Upper lobe of right lung (tissue), 1 donor: ENCODE measurements around the gene NCS1. TPM values are rescaled to one million over a fixed set of nuclear protein-coding genes. Genes with fewer than 3 reads are reported as not detected.

Experiments used
- ATAC-seq: fragments of 200-7000 bp; cut with Tn5 transposase; one replicate; pipeline ENCODE4 v1.9.1; 2020; ENCODE audit warnings: mild to moderate bottlenecking, moderate library complexity
- DNase-seq: peaks from one replicate; pipeline ENCODE4 v3.0.0-alpha.2; 2020
- H3K27ac ChIP-seq: fragments of 200-600 bp; one replicate; pipeline ENCODE4 v1.8.0; 2022
- H3K27me3 ChIP-seq: fragments of 200-600 bp; one replicate; pipeline ENCODE4 v1.8.0; 2022; ENCODE audit warnings: mild to moderate bottlenecking
- H3K36me3 ChIP-seq: fragments of 200-600 bp; one replicate; pipeline ENCODE4 v1.8.0; 2022
- H3K4me1 ChIP-seq: fragments of 200-600 bp; one replicate; pipeline ENCODE4 v1.8.0; 2022
- H3K4me3 ChIP-seq: fragments of 200-600 bp; one replicate; pipeline ENCODE4 v1.8.0; 2022; ENCODE audit warnings: mild to moderate bottlenecking
- H3K9me3 ChIP-seq: fragments of 200-600 bp; one replicate; pipeline ENCODE4 v1.8.0; 2022
- intact Hi-C: fragments of 100-400 bp; cut with DNase I; formaldehyde crosslinking; loops from one replicate; pipeline ENCODE4 v1.11.0; 2022
- total RNA-seq: library from RNA; stranded (reverse); fragmentation: NEBNext Ultra II Directional; extraction: Animal tissue kit (Norgen Biotek cat#: 25700); gene quantifications from one replicate; pipeline ENCODE4 v1.2.1, GENCODE V29; 2021
- TF ChIP-seq, protein P1 (sequence below): fragments of 200-600 bp; IDR thresholded peaks from one replicate; pipeline ENCODE4 v1.8.0; 2022; ENCODE audit warnings: antibody characterized with exemption
- donor health status: DM: no; HTN: yes; CAD: no; lungs with severe emphysema.

NCS1 gene
- total RNA-seq, 1 donor from 2014 or later, result 5.7 TPM

DNA sequence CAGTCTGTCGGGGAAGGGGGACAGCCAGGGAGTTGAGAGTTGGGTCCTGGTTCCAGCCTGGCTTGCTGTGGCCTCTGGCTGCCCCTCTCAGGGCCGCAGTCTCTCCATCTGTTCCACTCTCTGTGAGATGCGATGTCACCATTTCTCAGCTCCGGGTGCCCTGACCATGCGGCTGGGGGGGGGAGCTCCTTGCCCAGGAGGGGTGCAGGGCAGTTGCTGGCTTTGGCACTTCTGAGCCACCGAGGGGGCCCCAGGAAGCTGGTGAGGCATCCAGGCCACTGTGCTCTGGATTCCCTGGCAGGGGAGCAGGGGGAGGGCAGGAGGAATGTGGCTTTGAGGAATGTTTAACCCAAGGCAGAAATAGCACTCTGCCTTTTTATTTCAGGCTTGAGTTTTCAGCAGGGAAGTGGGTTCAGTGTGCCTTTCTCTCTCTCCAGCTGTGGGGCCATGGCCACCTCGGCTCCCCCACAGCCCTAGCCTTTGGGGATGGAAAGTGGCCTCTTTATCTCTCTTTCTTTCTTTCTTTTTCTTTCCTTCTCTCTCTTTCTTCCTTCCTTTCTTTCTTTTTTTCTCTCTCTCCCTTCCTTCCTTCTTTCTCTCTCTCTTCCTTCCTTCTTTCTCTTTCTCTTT, 11.0 kb downstream of the NCS1 start:
- Histone ChIP-seq H3K4me3 (no peak overlapping the region), H3K9me3 (no peaks in the 10 kb centered on the region), H3K36me3 (no peaks in the 10 kb centered on the region), H3K27me3 (no peaks in the 10 kb centered on the region), H3K27ac (no peak overlapping the region), H3K4me1 (no peaks in the 10 kb centered on the region)
- intact Hi-C loops, result no loop called here
- ATAC-seq (no peak), DNase-seq (no peak)
- TF ChIP-seq, protein P1, sequence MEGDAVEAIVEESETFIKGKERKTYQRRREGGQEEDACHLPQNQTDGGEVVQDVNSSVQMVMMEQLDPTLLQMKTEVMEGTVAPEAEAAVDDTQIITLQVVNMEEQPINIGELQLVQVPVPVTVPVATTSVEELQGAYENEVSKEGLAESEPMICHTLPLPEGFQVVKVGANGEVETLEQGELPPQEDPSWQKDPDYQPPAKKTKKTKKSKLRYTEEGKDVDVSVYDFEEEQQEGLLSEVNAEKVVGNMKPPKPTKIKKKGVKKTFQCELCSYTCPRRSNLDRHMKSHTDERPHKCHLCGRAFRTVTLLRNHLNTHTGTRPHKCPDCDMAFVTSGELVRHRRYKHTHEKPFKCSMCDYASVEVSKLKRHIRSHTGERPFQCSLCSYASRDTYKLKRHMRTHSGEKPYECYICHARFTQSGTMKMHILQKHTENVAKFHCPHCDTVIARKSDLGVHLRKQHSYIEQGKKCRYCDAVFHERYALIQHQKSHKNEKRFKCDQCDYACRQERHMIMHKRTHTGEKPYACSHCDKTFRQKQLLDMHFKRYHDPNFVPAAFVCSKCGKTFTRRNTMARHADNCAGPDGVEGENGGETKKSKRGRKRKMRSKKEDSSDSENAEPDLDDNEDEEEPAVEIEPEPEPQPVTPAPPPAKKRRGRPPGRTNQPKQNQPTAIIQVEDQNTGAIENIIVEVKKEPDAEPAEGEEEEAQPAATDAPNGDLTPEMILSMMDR, result no peak

DNA sequence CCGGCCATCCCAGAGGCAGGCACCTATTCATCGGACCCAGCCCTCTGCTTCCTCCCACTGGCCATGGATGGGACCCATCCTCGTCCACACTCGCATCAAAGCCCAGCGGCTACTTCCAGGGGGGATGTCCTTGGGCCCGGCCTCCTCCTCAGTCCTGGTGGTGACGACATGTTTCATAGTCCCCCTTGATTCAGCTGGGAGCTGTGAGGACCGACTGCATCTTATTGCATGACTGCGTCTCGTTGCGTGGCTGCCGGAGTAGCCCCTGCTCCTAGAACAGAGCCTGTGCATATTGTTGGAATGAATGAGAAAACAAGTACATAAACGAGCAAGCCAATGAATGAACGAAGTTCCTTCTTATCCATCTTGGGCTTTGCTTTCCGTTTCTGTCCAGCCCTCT, 12.8 kb downstream of the NCS1 start:
- DNase-seq (no peak), ATAC-seq (no peak)
- Histone ChIP-seq H3K27ac (peak overlapping the region; percentile 36), H3K27me3 (no peaks in the 10 kb centered on the region), H3K4me3 (no peak overlapping the region), H3K36me3 (no peaks in the 10 kb centered on the region), H3K4me1 (no peaks in the 10 kb centered on the region), H3K9me3 (no peaks in the 10 kb centered on the region)
- TF ChIP-seq, protein P1, result no peak
- intact Hi-C loops, result no loop called here

DNA sequence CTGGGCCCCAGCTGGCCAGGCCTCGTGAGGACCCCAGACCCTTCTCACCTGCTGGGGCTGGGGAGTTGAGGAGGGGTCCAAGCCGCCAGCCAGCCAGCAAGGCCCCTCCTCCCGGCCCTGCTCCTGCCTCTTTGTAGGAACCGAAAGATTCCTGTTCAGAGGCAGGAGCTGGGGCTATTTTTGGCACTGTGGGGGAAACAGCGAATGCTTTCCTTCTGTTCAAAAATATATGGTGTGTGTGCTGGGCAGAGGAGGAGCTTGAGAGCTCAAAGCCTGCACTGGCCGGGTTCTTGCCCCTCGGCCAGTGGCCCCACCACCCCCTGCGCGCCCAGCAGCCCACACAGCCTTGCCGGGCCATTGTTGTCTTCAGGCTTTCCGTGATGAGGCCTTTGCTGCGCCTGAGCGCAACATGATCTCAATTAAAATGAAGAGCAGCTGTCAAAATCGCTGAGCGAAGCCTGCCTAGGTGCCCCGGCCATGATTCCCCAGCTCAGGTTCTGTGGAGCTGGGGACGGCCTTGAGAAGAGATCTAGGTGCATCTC, 13.4 kb downstream of the NCS1 start:
- Histone ChIP-seq H3K4me3 (no peak overlapping the region), H3K27ac (peak overlapping the region; percentile 36), H3K36me3 (no peaks in the 10 kb centered on the region), H3K4me1 (no peaks in the 10 kb centered on the region), H3K27me3 (no peaks in the 10 kb centered on the region), H3K9me3 (no peaks in the 10 kb centered on the region)
- ATAC-seq (no peak), DNase-seq (no peak)
- TF ChIP-seq, protein P1, result no peak
- intact Hi-C loops, result no loop called here

DNA sequence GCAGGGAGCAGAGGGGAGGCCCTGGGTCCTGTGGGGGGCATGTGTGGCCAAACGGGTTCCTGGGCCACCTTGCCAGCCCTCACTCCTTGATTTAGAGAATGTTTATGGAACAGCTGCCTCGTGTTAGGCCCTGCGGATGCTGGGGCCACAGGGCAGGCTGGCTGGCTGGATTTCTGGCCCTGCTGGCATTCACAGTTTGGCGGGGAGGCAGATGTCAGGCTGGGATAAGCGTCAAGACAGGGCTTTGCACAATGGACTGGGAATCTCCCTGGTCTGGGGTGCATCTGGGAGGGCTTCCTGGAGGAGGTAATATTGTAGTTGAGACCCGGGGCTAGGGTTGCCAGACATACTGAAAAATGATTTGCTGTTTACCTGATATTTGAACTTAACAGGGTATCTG, 13.8 kb downstream of the NCS1 start:
- DNase-seq, result no peak
- TF ChIP-seq, protein P1, result no peak
- H3K9me3 ChIP-seq, result no peaks in the 10 kb centered on the region
- H3K27ac ChIP-seq, result peak overlapping the region; percentile 36
- intact Hi-C loops, result no loop called here
- ATAC-seq, result no peak
- no peaks in the 10 kb centered on the region for H3K36me3 ChIP-seq
- H3K4me1 ChIP-seq, result no peaks in the 10 kb centered on the region
- H3K27me3 ChIP-seq, result no peaks in the 10 kb centered on the region
- no peak overlapping the region for H3K4me3 ChIP-seq

DNA sequence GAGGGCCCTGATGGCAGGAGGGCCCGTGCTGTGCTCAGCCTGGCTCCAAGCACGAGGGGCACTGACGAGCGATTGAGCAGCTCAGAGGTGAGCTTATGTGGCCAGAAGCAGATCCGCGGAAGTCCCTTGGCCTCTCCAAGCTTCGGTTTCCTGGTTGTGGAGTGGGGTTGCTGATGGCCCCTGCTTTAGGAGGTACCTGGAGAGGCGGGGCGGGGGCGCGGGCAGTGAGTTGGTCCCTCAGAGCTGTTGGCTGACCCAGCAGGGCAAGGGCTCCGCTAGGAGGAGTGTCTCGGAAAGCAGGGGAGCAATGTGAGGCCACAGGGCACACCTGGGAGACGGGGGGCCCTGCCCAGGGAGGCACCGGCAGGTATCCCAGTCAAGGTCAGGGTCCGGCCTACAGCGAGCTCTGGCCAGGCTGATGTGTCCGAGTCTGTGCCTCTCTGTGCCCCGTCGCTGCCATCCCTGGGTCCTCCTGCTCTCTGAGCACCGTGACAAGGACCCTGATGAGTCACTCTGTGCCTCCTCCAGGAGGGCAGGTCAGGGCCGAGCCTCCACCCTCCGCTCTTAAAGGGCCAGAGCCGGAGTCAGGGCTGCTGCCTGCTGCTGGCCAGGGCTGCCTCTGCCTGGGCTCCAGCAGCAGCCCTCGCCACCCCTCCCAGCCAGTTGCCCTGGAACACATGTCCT, 14.8 kb downstream of the NCS1 start:
- H3K27ac ChIP-seq, result peak overlapping the region; percentile 11

More for the DNA sequence above, 14.8 kb downstream of the NCS1 start:
- DNase-seq (no peak), ATAC-seq (peak; percentile 81)
- no peaks in the 10 kb centered on the region for H3K4me1 ChIP-seq
- no peaks in the 10 kb centered on the region for H3K27me3 ChIP-seq
- H3K36me3 ChIP-seq, result no peaks in the 10 kb centered on the region
- intact Hi-C loops, result no loop called here
- TF ChIP-seq, protein P1, result no peak
- H3K9me3 ChIP-seq, result no peaks in the 10 kb centered on the region
- no peak overlapping the region for H3K4me3 ChIP-seq
